ENCODE measurements around the gene SEMA6D.

DNA sequence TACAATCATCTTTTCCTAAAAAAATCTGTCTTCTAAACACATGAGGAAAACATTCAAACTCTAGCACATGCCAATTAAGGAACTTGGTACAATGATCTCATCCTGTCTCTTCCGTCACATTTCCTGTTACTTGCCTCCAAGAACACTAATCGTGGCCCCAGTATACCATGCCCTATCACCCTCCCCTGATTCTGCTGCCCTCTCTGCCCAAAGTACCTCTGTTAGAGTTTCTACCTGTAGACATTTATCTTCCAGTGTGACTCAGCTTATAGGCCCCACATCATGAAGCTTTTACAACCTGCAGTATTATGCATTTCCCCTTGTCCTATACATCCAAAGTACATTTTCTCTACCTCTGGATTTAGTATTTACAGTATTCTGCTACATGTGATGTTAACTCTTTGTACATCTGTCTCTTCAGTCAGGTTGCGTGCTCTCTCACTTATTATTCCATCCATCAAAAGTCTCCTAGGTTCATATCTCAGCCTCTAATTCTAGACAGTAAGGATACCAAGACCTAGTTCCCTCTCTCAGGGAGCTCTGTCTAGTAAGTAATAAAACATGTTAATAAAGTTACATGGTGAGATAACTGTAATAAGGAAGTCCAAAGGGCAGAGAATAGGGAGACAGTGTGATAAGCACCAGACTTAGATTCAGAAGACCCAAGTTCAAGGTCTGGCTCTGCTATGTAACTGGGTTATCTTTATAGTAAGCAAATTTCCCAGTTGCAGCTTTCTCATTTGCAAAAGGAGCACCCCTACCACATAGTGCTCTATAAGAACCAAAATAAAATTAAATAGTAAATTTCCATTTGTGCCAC, 8.9 kb upstream of the SEMA6D start:
- TF ChIP-seq, protein P1, sequence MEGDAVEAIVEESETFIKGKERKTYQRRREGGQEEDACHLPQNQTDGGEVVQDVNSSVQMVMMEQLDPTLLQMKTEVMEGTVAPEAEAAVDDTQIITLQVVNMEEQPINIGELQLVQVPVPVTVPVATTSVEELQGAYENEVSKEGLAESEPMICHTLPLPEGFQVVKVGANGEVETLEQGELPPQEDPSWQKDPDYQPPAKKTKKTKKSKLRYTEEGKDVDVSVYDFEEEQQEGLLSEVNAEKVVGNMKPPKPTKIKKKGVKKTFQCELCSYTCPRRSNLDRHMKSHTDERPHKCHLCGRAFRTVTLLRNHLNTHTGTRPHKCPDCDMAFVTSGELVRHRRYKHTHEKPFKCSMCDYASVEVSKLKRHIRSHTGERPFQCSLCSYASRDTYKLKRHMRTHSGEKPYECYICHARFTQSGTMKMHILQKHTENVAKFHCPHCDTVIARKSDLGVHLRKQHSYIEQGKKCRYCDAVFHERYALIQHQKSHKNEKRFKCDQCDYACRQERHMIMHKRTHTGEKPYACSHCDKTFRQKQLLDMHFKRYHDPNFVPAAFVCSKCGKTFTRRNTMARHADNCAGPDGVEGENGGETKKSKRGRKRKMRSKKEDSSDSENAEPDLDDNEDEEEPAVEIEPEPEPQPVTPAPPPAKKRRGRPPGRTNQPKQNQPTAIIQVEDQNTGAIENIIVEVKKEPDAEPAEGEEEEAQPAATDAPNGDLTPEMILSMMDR (IDR thresholded peaks at IDR 0.05): no peak
- TF ChIP-seq POLR2A (IDR thresholded peaks at IDR 0.05) (no peak), EP300 (IDR thresholded peaks at IDR 0.05) (no peak), POLR2AphosphoS5 (IDR thresholded peaks at IDR 0.05) (no peak)

Data from suprapubic skin (tissue), 4 donors.